ENCODE data around the gene MFAP2. TPM values are rescaled to one million over a fixed set of nuclear protein-coding genes. Genes with fewer than 3 reads are reported as not detected.
A peak's percentile ranks its signal among the peaks of the same experiment; 100 is the strongest.
"Not testable (repeated sequence)": the region's sequence is repeated elsewhere in the genome, so short reads cannot be mapped to it uniquely, and the experiment has no call there.

The MFAP2 gene
- total and polyA plus RNA-seq, 2 experiments from 2014 or later = 79.7 to 91.4 TPM

GRCh38 chr1:16954579-16954978 lies 25.8 kb downstream of the MFAP2 start:
- H3K4me1 ChIP-seq (ENCODE audit: low read depth) = no peaks in the 10 kb centered on the region
- TF ChIP-seq, protein P1, sequence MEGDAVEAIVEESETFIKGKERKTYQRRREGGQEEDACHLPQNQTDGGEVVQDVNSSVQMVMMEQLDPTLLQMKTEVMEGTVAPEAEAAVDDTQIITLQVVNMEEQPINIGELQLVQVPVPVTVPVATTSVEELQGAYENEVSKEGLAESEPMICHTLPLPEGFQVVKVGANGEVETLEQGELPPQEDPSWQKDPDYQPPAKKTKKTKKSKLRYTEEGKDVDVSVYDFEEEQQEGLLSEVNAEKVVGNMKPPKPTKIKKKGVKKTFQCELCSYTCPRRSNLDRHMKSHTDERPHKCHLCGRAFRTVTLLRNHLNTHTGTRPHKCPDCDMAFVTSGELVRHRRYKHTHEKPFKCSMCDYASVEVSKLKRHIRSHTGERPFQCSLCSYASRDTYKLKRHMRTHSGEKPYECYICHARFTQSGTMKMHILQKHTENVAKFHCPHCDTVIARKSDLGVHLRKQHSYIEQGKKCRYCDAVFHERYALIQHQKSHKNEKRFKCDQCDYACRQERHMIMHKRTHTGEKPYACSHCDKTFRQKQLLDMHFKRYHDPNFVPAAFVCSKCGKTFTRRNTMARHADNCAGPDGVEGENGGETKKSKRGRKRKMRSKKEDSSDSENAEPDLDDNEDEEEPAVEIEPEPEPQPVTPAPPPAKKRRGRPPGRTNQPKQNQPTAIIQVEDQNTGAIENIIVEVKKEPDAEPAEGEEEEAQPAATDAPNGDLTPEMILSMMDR (IDR thresholded peaks at IDR 0.05; ENCODE audit: low read depth, low read length) = no peak
- H3K27me3 ChIP-seq = no peaks in the 10 kb centered on the region
- DNase-seq (ENCODE audit: low read depth in 1 of 2, low spot score in 1 of 2) = no peak
- H3K27ac ChIP-seq = no peak overlapping the region
- H3K36me3 ChIP-seq = no peaks in the 10 kb centered on the region
- H3K4me3 ChIP-seq = no peak overlapping the region
- H3K9me3 ChIP-seq (ENCODE audit: low read depth) = no peaks in the 10 kb centered on the region

GRCh38 chr1:16952376-16952775 lies 28.0 kb downstream of the MFAP2 start:
- H3K36me3 ChIP-seq; H3K4me3 ChIP-seq; H3K27me3 ChIP-seq; DNase-seq (ENCODE audit: low read depth in 1 of 2, low spot score in 1 of 2); H3K27ac ChIP-seq; H3K4me1 ChIP-seq (ENCODE audit: low read depth); H3K9me3 ChIP-seq (ENCODE audit: low read depth): not testable (repeated sequence)

DNA sequence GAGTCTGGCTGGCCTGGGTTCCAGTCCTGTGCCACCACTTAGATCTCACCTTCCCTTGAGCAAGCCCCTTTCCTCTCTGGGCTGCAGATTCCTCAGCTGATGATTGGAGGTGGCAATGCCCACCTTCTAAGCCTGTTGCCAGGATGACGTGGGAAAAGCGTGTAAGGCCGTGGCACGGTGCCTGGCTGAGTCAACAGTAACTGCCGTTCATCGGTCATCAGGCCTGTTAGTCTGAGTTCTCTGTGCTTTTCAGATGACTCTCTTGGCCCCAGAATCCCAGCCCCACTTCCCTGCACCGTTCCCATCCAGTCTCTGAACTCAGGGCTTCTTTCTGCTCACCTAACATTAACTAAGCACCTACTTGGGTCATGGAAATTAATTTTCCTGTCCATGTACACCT lies 31.4 kb downstream of the MFAP2 start:
- H3K4me1 ChIP-seq (ENCODE audit: low read depth); H3K27ac ChIP-seq; H3K9me3 ChIP-seq (ENCODE audit: low read depth); H3K4me3 ChIP-seq; H3K36me3 ChIP-seq; H3K27me3 ChIP-seq: not testable (repeated sequence)
- DNase-seq (ENCODE audit: low read depth in 1 of 2, low spot score in 1 of 2) = peak in 1 of 2 donors; percentile 44

DNA sequence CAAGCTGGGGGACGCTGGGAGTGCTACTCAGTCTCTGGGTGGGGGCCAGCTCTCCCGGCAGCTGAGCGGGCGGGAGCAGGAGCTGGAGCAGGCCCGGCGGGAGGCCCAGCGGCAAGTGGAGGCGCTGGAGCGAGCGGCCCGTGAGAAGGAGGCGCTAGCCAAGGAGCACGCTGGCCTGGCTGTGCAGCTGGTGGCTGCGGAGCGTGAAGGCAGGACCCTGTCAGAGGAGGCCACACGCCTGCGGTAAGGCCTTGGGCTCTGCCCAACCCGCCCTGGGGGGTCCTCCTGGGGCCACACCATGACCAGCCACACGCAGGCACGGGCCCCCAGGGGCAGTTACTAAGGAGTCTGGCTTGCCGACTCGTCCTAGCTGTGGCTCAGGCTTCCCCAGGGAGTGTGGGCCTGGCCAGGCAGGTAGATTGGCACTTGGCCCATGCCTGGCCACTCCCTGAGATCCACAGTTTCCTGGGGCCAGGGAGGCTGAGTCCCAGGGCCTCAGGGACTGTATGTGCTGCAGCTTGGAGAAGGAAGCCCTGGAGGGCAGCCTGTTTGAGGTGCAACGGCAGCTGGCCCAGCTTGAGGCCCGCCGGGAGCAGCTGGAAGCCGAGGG lies 32.0 kb downstream of the MFAP2 start:
- H3K36me3 ChIP-seq; H3K9me3 ChIP-seq (ENCODE audit: low read depth); DNase-seq (ENCODE audit: low read depth in 1 of 2, low spot score in 1 of 2); H3K27ac ChIP-seq; H3K27me3 ChIP-seq; H3K4me1 ChIP-seq (ENCODE audit: low read depth); H3K4me3 ChIP-seq: not testable (repeated sequence)

DNA sequence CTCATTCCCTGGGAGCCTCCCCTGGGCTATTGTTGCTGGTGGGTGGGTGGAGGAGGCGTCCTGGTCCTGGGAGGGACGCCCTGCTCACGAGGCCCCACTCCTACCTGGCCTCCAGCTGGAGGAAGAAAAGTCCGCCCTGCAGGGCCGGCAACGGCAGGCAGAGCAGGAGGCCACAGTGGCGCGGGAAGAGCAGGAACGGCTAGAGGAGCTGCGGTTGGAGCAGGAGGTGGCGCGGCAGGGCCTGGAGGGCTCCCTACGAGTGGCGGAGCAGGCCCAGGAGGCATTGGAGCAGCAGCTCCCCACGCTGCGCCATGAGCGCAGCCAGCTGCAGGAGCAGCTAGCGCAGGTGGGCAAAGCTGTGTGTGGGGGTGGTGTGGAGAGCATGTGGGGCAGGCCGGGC lies 33.8 kb downstream of the MFAP2 start:
- H3K9me3 ChIP-seq (ENCODE audit: low read depth) = no peaks in the 10 kb centered on the region
- H3K4me3 ChIP-seq = no peak overlapping the region
- H3K36me3 ChIP-seq = no peaks in the 10 kb centered on the region
- H3K4me1 ChIP-seq (ENCODE audit: low read depth) = no peaks in the 10 kb centered on the region
- TF ChIP-seq, protein P1 (IDR thresholded peaks at IDR 0.05; ENCODE audit: low read depth, low read length) = no peak
- DNase-seq (ENCODE audit: low read depth in 1 of 2, low spot score in 1 of 2) = no peak
- H3K27me3 ChIP-seq = no peaks in the 10 kb centered on the region
- no peak overlapping the region for H3K27ac ChIP-seq

DNA sequence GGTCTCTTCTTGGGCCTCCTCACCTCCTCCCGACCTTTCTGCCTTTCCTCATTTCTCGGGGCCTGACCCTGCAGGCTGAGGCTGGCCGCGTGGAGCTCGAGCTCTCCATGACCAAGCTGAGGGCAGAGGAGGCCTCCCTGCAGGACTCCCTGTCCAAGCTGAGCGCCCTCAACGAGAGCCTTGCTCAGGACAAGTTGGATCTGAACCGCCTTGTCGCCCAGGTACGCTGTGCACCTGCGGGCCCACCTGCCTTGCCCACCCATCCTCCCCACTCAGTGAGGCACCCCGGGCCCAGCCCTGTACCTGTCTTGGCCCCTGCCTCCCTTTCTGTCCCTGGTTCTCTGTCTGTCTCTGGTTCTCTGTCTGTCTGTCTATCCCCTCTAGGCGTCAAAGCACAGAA lies 34.2 kb downstream of the MFAP2 start:
- DNase-seq (ENCODE audit: low read depth in 1 of 2, low spot score in 1 of 2); H3K4me3 ChIP-seq; H3K27me3 ChIP-seq; H3K36me3 ChIP-seq; H3K9me3 ChIP-seq (ENCODE audit: low read depth); H3K27ac ChIP-seq; H3K4me1 ChIP-seq (ENCODE audit: low read depth): not testable (repeated sequence)

DNA sequence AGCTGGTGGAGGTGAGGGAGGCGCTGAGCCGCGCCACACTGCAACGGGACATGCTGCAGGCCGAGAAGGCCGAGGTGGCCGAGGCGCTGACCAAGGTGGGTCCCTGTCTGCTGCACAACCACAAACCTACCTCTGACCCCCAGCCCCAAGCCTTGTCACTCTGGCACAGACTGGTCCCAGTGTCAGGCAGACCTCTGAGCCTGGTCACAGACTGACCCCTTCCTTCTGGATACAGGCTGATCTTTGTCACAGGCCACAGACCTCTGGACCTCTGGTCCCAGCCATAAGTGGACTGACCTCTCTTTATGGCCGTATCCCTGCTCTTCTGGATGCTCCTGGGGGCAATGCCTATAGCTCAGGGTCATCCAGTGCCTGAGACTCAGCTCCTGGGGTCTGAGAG lies 34.9 kb downstream of the MFAP2 start:
- H3K9me3 ChIP-seq (ENCODE audit: low read depth); H3K4me3 ChIP-seq; H3K4me1 ChIP-seq (ENCODE audit: low read depth); DNase-seq (ENCODE audit: low read depth in 1 of 2, low spot score in 1 of 2); H3K27ac ChIP-seq; H3K27me3 ChIP-seq; H3K36me3 ChIP-seq: not testable (repeated sequence)

- DNase-seq (ENCODE audit: low read depth in 1 of 2, low spot score in 1 of 2) = no peak
- H3K9me3 ChIP-seq (ENCODE audit: low read depth) = no peaks in the 10 kb centered on the region
- H3K4me3 ChIP-seq = no peak overlapping the region
- H3K36me3 ChIP-seq = no peaks in the 10 kb centered on the region
- H3K27ac ChIP-seq = no peak overlapping the region
- peaks cover 2% of the 10 kb centered on the region for H3K4me1 ChIP-seq (ENCODE audit: low read depth)
- no peaks in the 10 kb centered on the region for H3K27me3 ChIP-seq
- TF ChIP-seq, protein P1 (IDR thresholded peaks at IDR 0.05; ENCODE audit: low read depth, low read length) = no peak
Measured at GRCh38 chr1:16944038-16944437, 36.4 kb downstream of the MFAP2 start.

DNA sequence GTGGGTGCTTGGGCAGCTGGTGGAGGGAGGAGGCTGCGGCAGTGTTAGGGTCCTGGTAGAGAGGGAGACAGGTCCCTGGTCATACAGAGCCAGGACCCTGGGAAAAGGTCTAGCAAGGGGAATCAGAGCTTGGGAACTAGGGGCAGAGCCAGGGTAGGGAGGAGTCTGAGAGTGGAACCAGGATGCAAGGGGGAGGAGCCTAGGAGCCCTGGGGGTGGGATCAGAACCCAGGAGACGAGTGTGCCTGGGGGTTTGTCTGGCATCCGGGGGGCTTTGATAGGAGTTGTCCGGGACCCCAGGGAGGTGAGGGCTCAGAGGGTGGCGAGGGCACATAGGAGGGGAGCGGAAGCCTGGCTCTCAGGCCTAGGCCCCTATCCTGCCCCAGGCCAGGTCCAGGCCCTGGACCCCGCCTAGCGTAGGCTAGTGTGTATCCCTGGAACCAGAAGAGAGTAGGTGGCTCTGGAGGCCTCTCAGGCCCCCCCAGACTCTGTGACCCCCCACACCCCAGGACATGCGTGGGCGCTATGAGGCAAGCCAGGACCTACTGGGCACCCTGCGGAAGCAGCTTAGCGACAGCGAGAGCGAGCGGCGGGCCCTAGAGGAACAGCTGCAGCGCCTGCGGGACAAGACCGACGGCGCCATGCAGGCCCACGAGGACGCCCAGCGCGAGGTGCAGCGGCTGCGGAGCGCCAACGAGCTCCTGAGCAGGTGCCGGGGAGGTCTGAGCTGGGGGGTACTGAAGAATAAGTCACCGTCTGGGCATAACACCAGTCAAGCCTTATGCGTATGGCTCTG lies 40.8 kb downstream of the MFAP2 start:
- H3K27ac ChIP-seq = peak overlapping the region; percentile 50
- not testable (repeated sequence) for H3K4me3 ChIP-seq, H3K36me3 ChIP-seq

More for the DNA sequence above, 40.8 kb downstream of the MFAP2 start:
- not testable (repeated sequence) for H3K4me1 ChIP-seq (ENCODE audit: low read depth); H3K27me3 ChIP-seq; H3K9me3 ChIP-seq (ENCODE audit: low read depth)
- peak in 1 of 2 donors; percentile 22 for DNase-seq (ENCODE audit: low read depth in 1 of 2, low spot score in 1 of 2)

All from cardiac muscle cell (in vitro differentiated cells and primary cell).